Astrocyte of the cerebellum (primary cell): ENCODE measurements around the gene MEIS3.

Experiments used
- DNase-seq: peaks from one replicate; pipeline ENCODE4 v3.0.0-alpha.2; 2011; ENCODE audit warnings: low read depth
- H3K4me3 ChIP-seq: 2 replicates; pipeline ENCODE4 v1.5.1; 2011; ENCODE audit warnings: mild to moderate bottlenecking, low read depth, low read length, moderate library complexity
- in situ Hi-C: cut with HindIII; loops from 2 replicates; pipeline ENCODE4 v1.10.0; 2017; ENCODE audit warnings: low sequenced_read_pairs
- TF ChIP-seq, protein P1 (sequence below): IDR thresholded peaks from 2 replicates; pipeline ENCODE4 v1.5.1; 2012; ENCODE audit warnings: low read length, low read depth, moderate library complexity, mild to moderate bottlenecking; ENCODE audit errors: missing control alignments

The MEIS3 gene

DNA sequence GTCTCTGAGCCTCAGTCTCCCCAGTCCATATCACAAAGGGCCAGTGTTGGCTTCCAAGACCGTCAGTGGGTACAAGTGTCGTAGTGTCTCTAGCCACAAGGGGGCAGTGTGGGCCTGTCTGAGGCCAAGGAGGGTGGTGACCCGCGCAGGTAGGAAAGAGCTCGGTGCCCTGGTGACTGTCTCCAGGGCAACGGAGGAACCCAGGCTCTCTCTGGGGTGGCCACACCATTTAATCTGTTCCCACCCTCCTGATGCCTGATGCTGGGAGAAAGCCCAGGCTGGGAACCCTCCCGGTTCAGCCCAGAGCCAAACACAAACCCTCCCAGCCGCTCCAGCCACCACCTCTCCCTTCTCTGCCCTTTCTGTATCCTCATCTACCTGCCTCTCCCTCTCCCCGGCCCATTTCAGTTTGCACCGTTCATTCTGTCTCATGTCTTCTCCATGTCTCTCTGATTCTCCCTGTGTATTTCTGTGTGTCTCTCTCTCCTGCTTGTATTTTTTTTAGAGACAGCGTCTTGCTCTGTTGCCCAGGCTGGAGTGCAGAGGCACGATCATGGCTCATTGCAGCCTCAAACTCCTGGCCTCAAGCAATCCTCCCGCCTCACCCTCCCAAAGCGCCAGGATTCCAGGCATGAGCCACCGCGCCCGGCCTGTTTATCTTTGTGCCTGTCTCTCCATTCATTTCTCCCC is 17.5 kb upstream of the MEIS3 start:
- in situ Hi-C loops, result no loop called here
- no peak overlapping the region for H3K4me3 ChIP-seq
- TF ChIP-seq, protein P1, sequence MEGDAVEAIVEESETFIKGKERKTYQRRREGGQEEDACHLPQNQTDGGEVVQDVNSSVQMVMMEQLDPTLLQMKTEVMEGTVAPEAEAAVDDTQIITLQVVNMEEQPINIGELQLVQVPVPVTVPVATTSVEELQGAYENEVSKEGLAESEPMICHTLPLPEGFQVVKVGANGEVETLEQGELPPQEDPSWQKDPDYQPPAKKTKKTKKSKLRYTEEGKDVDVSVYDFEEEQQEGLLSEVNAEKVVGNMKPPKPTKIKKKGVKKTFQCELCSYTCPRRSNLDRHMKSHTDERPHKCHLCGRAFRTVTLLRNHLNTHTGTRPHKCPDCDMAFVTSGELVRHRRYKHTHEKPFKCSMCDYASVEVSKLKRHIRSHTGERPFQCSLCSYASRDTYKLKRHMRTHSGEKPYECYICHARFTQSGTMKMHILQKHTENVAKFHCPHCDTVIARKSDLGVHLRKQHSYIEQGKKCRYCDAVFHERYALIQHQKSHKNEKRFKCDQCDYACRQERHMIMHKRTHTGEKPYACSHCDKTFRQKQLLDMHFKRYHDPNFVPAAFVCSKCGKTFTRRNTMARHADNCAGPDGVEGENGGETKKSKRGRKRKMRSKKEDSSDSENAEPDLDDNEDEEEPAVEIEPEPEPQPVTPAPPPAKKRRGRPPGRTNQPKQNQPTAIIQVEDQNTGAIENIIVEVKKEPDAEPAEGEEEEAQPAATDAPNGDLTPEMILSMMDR, result peak; percentile 80

DNA sequence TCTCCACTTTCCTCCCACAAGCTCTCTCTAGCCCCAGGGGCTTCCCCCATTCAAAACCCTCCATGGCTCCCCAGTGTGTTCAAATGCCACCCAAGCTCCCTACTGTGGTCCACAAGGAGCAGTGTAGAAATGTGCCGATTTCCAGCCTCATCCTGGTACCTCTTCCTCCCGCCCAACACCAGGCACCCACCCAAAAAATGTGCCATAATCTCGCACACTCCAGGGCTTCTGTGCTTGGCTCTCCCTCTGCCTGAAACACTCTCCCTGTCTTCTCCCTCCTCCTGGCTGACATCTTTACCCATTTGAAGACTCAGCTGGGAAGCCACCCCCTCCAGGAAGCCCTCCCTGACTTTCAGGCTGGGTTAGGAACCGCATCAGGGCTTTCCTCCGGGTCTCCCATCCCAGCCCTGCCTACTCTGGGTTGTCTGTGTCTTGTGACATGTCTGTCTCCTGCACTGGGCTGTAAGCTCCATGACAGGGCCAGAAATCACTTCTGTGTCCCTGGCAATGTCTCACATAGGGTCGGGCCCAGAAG is 16.6 kb upstream of the MEIS3 start:
- DNase-seq, result no peak
- TF ChIP-seq, protein P1, result no peak
- in situ Hi-C loops, result no loop called here
- no peak overlapping the region for H3K4me3 ChIP-seq

More for the DNA sequence above, 17.5 kb upstream of the MEIS3 start:
- peak; percentile 16 for DNase-seq

DNA sequence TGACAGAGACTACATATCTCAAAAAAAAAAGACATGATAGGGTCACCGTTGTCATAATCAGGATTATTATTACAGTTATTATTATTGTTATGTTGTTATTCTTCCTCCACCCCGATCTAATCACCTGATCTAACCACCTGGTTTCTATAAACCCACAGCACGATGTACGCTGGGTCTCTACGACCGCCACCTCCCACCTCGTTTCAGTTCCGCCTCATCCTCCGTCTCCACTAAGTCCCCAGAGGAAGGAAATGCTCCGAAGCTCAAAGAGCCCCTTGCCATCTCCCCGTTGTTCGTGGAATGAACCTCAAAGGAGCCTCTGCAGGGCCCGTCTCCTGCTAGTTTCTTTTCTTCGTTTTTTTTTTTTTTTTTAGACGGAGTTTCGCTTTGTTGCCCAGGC is 15.9 kb upstream of the MEIS3 start:
- TF ChIP-seq, protein P1, result no peak
- no peak for DNase-seq
- no peak overlapping the region for H3K4me3 ChIP-seq
- in situ Hi-C loops, result no loop called here

DNA sequence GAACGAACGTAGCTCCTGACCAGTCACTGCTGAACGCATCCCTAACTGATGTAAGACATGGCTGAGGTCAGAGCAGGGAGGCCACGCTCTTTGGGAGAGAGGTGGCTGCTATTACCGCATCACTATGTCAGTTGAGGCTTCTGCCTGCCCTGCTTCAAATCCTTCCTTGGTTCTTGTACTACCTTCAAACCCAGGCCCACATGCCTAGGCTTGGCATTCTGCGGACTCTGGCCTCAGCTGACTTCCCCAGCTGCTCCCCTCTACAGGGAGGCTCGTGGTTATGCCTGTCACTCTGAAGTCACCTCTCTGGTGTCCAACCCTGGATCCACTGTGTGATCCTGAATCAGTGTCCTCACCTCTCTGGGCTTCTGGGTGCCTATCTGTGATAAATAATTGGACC is 14.8 kb upstream of the MEIS3 start:
- TF ChIP-seq, protein P1, result no peak
- no peak overlapping the region for H3K4me3 ChIP-seq
- no peak for DNase-seq
- in situ Hi-C loops, result no loop called here

DNA sequence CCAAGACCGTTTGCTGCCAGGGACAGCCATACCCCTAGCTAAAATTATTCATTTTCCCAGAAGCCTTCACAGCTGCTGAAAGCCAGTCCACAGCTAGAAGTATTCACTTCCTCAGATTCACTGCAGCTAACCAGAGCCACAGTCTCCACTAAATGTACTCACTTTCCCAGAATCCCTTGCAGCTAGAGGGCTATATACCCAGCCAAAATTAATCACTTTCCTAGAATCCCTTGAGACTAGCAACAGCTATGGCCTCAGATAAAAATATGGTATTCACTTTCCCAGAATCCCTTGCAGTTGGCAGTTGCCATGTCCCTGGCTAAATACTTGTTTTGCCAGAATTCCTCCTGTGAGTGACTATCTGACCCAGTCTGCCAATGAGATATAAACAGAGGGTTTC is 13.8 kb upstream of the MEIS3 start:
- DNase-seq, result no peak

DNA sequence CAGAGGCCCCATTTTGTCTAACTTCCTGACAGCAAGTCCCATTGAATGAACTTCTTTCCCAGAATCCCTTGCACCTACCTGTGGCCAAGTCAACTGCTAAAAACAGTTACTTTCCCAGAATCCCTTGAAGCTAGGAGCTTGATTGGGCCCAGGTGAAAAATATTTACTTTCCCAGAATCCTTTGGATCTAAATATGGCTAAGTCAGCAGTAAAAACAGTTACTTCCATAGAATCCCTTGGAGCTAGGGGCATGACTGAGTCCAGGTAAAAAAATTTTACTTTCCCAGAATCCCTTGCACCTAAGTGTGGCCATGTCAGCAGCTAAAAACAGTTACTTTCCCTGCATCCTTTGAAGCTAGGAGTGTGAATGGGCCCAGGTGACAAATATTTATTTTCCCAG is 13.2 kb upstream of the MEIS3 start:
- in situ Hi-C loops, result no loop called here
- DNase-seq, result no peak
- no peak overlapping the region for H3K4me3 ChIP-seq
- TF ChIP-seq, protein P1, result no peak

More for the DNA sequence above, 13.8 kb upstream of the MEIS3 start:
- TF ChIP-seq, protein P1, result no peak
- in situ Hi-C loops, result no loop called here
- no peak overlapping the region for H3K4me3 ChIP-seq
